Transverse colon (tissue), 4 donors: ENCODE results near the gene CASP10. TPM values are rescaled to one million over a fixed set of nuclear protein-coding genes. Genes with fewer than 3 reads are reported as not detected.

Source experiments
- DNase-seq: peaks from one replicate; pipeline ENCODE4 v3.0.0-alpha.2; 2019
- H3K27ac ChIP-seq, 4 donors: fragments of 200-600 bp; sonication (generic); 2 replicates each; pipeline ENCODE4 v1.5.1; 2016 to 2018; ENCODE audit warnings: inconsistent platforms in 4 of 4
- H3K27me3 ChIP-seq: fragments of 200-600 bp; sonication (generic); 2 replicates; pipeline ENCODE4 v1.5.1; 2017; ENCODE audit warnings: inconsistent platforms
- H3K36me3 ChIP-seq, 4 donors: fragments of 200-600 bp; sonication (generic); 2 replicates each; pipeline ENCODE4 v1.5.1; 2017 to 2019; ENCODE audit warnings: inconsistent platforms in 4 of 4
- H3K4me1 ChIP-seq, 4 donors: fragments of 200-600 bp; sonication (generic); 2 replicates each; pipeline ENCODE4 v1.5.1; 2017 to 2020; ENCODE audit warnings: inconsistent platforms in 4 of 4
- H3K4me3 ChIP-seq, 4 donors: fragments of 200-600 bp; sonication (generic); 1 replicate in 1 of 4; 2 replicates in 3 of 4; pipeline versions ENCODE4 v1.5.1 to v1.6.1; 2017 to 2019; ENCODE audit warnings: inconsistent platforms in 4 of 4
- H3K9me3 ChIP-seq, 2 donors: fragments of 200-600 bp; sonication (generic); 2 replicates each; pipeline ENCODE4 v1.5.1; 2017 to 2019; ENCODE audit warnings: inconsistent platforms in 2 of 2
- EP300 ChIP-seq: sonication (generic); formaldehyde crosslinking; IDR thresholded peaks from one replicate; pipeline ENCODE4 v1.6.1; 2017; ENCODE audit warnings: antibody characterized with exemption, low read depth
- POLR2A ChIP-seq: fragments of 450-650 bp; IDR thresholded peaks from one replicate; pipeline ENCODE4 v1.6.1; 2016; ENCODE audit warnings: antibody characterized with exemption, mild to moderate bottlenecking, moderate library complexity
- POLR2AphosphoS5 ChIP-seq, 3 donors: sonication (generic); formaldehyde crosslinking; IDR thresholded peaks; one replicate each; pipeline ENCODE4 v1.6.1; 2016; ENCODE audit warnings: antibody characterized with exemption in 3 of 3
- WGBS, 2 donors: methylation state at CpG; one replicate each; pipeline ENCODE4 v1.1.5; 2018; ENCODE audit warnings: low coverage in 1 of 2; 5-methylcytosine and 5-hydroxymethylcytosine counted together
- in situ Hi-C, 4 donors: fragments of 200-750 bp; cut with MboI; loops; one replicate each; pipeline versions ENCODE4 v1.15.0 to v1.15.1; 2017; ENCODE audit warnings: low sequenced_read_pairs in 3 of 4, low pct_ligation_motif_present in 1 of 4, low pct_unique_long_range_greater_than_20kb in 1 of 4
- intact Hi-C: fragments of 100-400 bp; cut with DNase I; formaldehyde crosslinking; loops from one replicate; pipeline ENCODE4 v1.15.1; 2023; ENCODE audit warnings: low total_unique reads
- total RNA-seq, 4 donors: library from RNA; depleted of rRNA; stranded (reverse); fragments of >200 nt; gene quantifications; one replicate each; pipeline ENCODE4 v1.1.0, GENCODE V29; 2016
- TF ChIP-seq, protein P1 (sequence below), 5 experiments: fragments of 200-600 bp in 3 of 5; fragments of 450-650 bp in 2 of 5; sonication (generic) in 3 of 5; IDR thresholded peaks; 1 replicate in 2 of 5; 2 replicates in 3 of 5; pipeline ENCODE4 v1.5.1; 2016 to 2017; ENCODE audit warnings: antibody characterized with exemption in 5 of 5, inconsistent platforms in 3 of 5, mild to moderate bottlenecking in 2 of 5, moderate library complexity in 1 of 5

CASP10 gene
- total RNA-seq, 4 donors from 2014 or later: 4.8 to 68.4 (median 38.1) TPM

- Histone ChIP-seq H3K27me3 (no peaks in the 10 kb centered on the region), H3K36me3 (peaks cover 0 to 29% (median 3%) of the 10 kb centered on the region in 4 donors), H3K4me1 (peaks cover 0 to 18% (median 7%) of the 10 kb centered on the region in 4 donors), H3K27ac (no peak overlapping the region), H3K9me3 (no peaks in the 10 kb centered on the region), H3K4me3 (no peak overlapping the region)
- intact Hi-C loops (no loop called here), in situ Hi-C loops (no loop called here)
- 79 to 81% methylated on average over 5 of the region's 5 CpGs for WGBS, 2 donors
- DNase-seq: no peak
- no peak for TF ChIP-seq POLR2A
- no peak for TF ChIP-seq EP300
- TF ChIP-seq, protein P1, sequence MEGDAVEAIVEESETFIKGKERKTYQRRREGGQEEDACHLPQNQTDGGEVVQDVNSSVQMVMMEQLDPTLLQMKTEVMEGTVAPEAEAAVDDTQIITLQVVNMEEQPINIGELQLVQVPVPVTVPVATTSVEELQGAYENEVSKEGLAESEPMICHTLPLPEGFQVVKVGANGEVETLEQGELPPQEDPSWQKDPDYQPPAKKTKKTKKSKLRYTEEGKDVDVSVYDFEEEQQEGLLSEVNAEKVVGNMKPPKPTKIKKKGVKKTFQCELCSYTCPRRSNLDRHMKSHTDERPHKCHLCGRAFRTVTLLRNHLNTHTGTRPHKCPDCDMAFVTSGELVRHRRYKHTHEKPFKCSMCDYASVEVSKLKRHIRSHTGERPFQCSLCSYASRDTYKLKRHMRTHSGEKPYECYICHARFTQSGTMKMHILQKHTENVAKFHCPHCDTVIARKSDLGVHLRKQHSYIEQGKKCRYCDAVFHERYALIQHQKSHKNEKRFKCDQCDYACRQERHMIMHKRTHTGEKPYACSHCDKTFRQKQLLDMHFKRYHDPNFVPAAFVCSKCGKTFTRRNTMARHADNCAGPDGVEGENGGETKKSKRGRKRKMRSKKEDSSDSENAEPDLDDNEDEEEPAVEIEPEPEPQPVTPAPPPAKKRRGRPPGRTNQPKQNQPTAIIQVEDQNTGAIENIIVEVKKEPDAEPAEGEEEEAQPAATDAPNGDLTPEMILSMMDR (IDR thresholded peaks at IDR 0.05): no peak
- TF ChIP-seq POLR2AphosphoS5 (IDR thresholded peaks at IDR 0.05): no peak
These were observed 16.9 kb downstream of the CASP10 start for GRCh38 chr2:201199847-201200246.

DNA sequence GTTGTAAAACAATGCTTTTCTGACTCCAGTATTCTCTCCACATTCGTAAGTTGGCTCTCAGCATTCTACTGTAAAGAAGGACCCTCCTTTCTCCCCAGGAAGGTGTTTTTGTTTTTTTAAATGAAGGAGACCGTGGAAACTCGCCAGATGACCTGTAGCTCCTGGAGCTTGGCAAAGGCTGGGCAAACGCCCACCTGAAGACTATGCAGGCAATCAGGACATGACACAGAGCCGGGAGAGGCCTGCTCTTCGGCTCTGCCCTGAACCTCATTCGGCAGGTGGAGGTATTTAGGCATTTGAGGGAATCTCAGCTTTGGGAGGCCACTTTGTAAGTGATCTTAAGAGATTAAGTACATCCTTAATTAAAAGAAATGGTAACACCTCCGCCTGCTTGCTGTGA is 17.4 kb downstream of the CASP10 start:
- Histone ChIP-seq H3K4me1 (peaks cover 0 to 13% (median 7%) of the 10 kb centered on the region in 4 donors), H3K27me3 (no peaks in the 10 kb centered on the region), H3K36me3 (peaks cover 0 to 26% (median 3%) of the 10 kb centered on the region in 4 donors), H3K27ac (no peak overlapping the region), H3K9me3 (no peaks in the 10 kb centered on the region), H3K4me3 (no peak overlapping the region)
- TF ChIP-seq POLR2A (no peak), POLR2AphosphoS5 (IDR thresholded peaks at IDR 0.05) (no peak), EP300 (no peak)
- TF ChIP-seq, protein P1 (IDR thresholded peaks at IDR 0.05): no peak
- intact Hi-C loops: no loop called here
- in situ Hi-C loops: no loop called here
- 79 to 87% methylated on average over 4 to 8 of the region's 8 CpGs for WGBS, 2 donors
- DNase-seq: no peak

GRCh38 chr2:201201371-201201770 is 18.4 kb downstream of the CASP10 start:
- WGBS, 2 donors: 62 to 84% methylated on average over 2 to 8 of the region's 8 CpGs

GRCh38 chr2:201203916-201204654 is 21.1 kb downstream of the CASP10 start:
- Histone ChIP-seq H3K27me3 (no peaks in the 10 kb centered on the region), H3K27ac (peak overlapping the region in 2 of 4 donors; percentile 15 to 20), H3K36me3 (peaks cover 0 to 15% (median 0%) of the 10 kb centered on the region in 4 donors), H3K9me3 (no peaks in the 10 kb centered on the region), H3K4me3 (no peak overlapping the region), H3K4me1 (peaks cover 0 to 10% (median 7%) of the 10 kb centered on the region in 4 donors)
- intact Hi-C loops (no loop called here), in situ Hi-C loops (no loop called here)
- WGBS, 2 donors: 70 to 72% methylated on average over 3 to 6 of the region's 6 CpGs
- no peak for DNase-seq
- TF ChIP-seq, protein P1 (IDR thresholded peaks at IDR 0.05): no peak
- no peak for TF ChIP-seq POLR2A

More at GRCh38 chr2:201201371-201201770, 18.4 kb downstream of the CASP10 start:
- Histone ChIP-seq H3K27ac (no peak overlapping the region), H3K27me3 (no peaks in the 10 kb centered on the region), H3K4me1 (peaks cover 0 to 10% (median 7%) of the 10 kb centered on the region in 4 donors), H3K4me3 (no peak overlapping the region), H3K9me3 (no peaks in the 10 kb centered on the region), H3K36me3 (peaks cover 0 to 22% (median 3%) of the 10 kb centered on the region in 4 donors)
- in situ Hi-C loops: no loop called here
- TF ChIP-seq POLR2A (no peak), EP300 (no peak), POLR2AphosphoS5 (IDR thresholded peaks at IDR 0.05) (no peak)
- TF ChIP-seq, protein P1 (IDR thresholded peaks at IDR 0.05): no peak
- DNase-seq: no peak
- intact Hi-C loops: no loop called here
